ENCODE measurements around the gene ARMC9. TPM values are rescaled to one million over a fixed set of nuclear protein-coding genes. Genes with fewer than 3 reads are reported as not detected.
A peak's percentile ranks its signal among the peaks of the same experiment; 100 is the strongest.

Gene ARMC9
- total and polyA plus RNA-seq, 2 donors from 2014 or later = 7.3 to 18.2 TPM

DNA sequence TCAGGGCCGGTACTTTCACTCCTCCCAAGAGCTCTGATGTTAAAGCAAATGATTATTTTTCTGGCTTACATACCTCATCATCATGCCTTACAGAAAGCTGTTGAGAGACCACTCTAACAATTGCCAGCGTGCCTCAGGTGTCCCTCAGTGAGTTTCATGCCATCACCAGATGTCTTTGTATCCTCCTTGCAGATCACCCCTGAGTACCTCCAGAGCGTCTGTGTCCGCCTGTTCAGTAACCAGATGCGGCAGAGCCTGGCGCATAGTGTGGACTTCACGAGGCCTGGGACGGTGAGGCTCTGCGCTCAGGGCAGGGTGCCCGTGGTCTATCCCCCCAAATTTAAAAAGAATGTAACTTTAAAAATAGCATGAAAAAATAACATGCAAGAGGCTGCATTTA, 41.3 kb downstream of the ARMC9 start:
- TF ChIP-seq, protein P1, sequence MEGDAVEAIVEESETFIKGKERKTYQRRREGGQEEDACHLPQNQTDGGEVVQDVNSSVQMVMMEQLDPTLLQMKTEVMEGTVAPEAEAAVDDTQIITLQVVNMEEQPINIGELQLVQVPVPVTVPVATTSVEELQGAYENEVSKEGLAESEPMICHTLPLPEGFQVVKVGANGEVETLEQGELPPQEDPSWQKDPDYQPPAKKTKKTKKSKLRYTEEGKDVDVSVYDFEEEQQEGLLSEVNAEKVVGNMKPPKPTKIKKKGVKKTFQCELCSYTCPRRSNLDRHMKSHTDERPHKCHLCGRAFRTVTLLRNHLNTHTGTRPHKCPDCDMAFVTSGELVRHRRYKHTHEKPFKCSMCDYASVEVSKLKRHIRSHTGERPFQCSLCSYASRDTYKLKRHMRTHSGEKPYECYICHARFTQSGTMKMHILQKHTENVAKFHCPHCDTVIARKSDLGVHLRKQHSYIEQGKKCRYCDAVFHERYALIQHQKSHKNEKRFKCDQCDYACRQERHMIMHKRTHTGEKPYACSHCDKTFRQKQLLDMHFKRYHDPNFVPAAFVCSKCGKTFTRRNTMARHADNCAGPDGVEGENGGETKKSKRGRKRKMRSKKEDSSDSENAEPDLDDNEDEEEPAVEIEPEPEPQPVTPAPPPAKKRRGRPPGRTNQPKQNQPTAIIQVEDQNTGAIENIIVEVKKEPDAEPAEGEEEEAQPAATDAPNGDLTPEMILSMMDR (IDR thresholded peaks at IDR 0.05; ENCODE audit: borderline replicate concordance, extremely low read depth, insufficient read depth) = no peak
- H3K4me1 ChIP-seq (ENCODE audit: control insufficient read depth in 2 of 3, insufficient read depth in 2 of 3, low read depth in 1 of 3, low read length in 3 of 3) = no peaks in the 10 kb centered on the region
- FAIRE-seq = no peak
- H3K9me3 ChIP-seq (ENCODE audit: control insufficient read depth in 2 of 3, insufficient read depth in 1 of 3, low read length in 3 of 3) = no peaks in the 10 kb centered on the region
- H3K27me3 ChIP-seq (ENCODE audit: control insufficient read depth, insufficient read depth, low read length) = no peaks in the 10 kb centered on the region
- H3K9ac ChIP-seq (ENCODE audit: low read length in 3 of 3) = no peak overlapping the region
- intact Hi-C loops (cut with DNase I) = no loop called here
- H3K27ac ChIP-seq (ENCODE audit: low read depth in 2 of 2, low read length in 2 of 2) = no peak overlapping the region
- DNase-seq = no peak
- H3K4me3 ChIP-seq (ENCODE audit: low read length in 3 of 3) = no peak overlapping the region
- H3K36me3 ChIP-seq (ENCODE audit: control insufficient read depth in 2 of 3, insufficient read depth in 3 of 3, low read length in 3 of 3) = peaks cover 2 to 9% (median 5%) of the 10 kb centered on the region in 3 donors

DNA sequence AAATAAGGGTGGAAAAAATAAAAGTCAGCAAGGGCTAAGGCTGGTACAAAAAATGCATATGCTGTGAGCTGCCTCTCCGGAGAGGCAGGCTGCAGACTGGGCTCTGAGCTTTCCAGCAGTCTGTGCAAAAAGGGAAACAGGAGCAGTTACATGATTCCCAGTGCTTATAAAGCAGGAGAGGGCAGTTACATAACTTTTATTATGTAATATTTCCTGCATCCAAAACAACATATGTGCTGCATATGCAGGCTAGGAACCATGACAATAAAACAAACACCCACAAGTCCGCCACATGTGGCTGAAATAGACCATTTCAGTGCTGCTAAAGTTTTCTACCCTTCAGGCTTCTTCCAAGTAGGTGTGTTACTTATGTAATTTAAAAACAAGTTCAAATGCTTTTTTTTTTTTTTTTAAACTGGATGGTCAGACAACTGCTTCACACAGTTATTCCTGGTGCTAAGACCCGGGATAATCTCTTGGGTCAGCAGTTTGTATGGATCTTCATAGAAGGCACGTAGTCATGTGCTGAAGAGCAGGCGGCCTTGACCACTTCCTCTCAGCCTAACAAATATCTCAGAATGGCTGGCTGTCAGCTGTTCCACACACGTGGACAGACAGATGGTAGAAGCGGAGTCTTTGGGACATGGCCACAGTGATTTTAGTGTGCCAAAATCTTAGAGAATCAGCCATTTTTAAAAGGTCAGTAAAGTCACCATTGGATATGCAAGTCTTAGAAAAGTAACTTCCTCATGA, 43.5 kb downstream of the ARMC9 start:
- H3K36me3 ChIP-seq (ENCODE audit: control insufficient read depth in 2 of 3, insufficient read depth in 3 of 3, low read length in 3 of 3) = peaks cover 2 to 5% (median 3%) of the 10 kb centered on the region in 3 donors
- no peak overlapping the region for H3K27ac ChIP-seq (ENCODE audit: low read depth in 2 of 2, low read length in 2 of 2)
- TF ChIP-seq, protein P1 (IDR thresholded peaks at IDR 0.05; ENCODE audit: borderline replicate concordance, extremely low read depth, insufficient read depth) = no peak
- FAIRE-seq (no peak), DNase-seq (peak in 1 of 5 donors; percentile 19)
- no peaks in the 10 kb centered on the region for H3K9me3 ChIP-seq (ENCODE audit: control insufficient read depth in 2 of 3, insufficient read depth in 1 of 3, low read length in 3 of 3)
- H3K4me3 ChIP-seq (ENCODE audit: low read length in 3 of 3) = no peak overlapping the region
- H3K27me3 ChIP-seq (ENCODE audit: control insufficient read depth, insufficient read depth, low read length) = no peaks in the 10 kb centered on the region
- H3K4me1 ChIP-seq (ENCODE audit: control insufficient read depth in 2 of 3, insufficient read depth in 2 of 3, low read depth in 1 of 3, low read length in 3 of 3) = no peaks in the 10 kb centered on the region
- intact Hi-C loops (cut with DNase I) = no loop called here
- H3K9ac ChIP-seq (ENCODE audit: low read length in 3 of 3) = no peak overlapping the region

DNA sequence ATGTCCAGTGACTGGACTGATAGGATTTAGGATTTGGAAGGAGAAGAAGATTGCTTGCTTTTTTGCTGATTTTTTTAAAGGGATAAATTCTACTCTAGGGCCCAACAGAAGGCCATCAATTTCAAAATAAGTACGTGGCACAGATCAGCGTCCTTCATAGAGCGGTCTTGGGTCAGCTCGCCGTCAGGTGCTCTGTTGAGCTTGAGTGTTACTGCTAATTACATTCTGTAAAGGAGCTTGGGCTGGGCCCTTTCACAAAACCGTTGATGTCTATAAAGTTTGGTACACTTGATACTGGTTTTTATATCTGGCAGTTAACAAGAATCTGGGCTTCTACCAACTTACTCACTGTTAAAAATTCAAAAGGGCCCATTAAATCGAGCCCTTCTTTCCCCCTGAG, 45.4 kb downstream of the ARMC9 start:
- Histone ChIP-seq H3K9me3 (ENCODE audit: control insufficient read depth in 2 of 3, insufficient read depth in 1 of 3, low read length in 3 of 3) (no peaks in the 10 kb centered on the region), H3K36me3 (ENCODE audit: control insufficient read depth in 2 of 3, insufficient read depth in 3 of 3, low read length in 3 of 3) (peaks cover 2 to 5% (median 3%) of the 10 kb centered on the region in 3 donors), H3K4me3 (ENCODE audit: low read length in 3 of 3) (no peak overlapping the region), H3K9ac (ENCODE audit: low read length in 3 of 3) (no peak overlapping the region), H3K4me1 (ENCODE audit: control insufficient read depth in 2 of 3, insufficient read depth in 2 of 3, low read depth in 1 of 3, low read length in 3 of 3) (no peaks in the 10 kb centered on the region), H3K27me3 (ENCODE audit: control insufficient read depth, insufficient read depth, low read length) (no peaks in the 10 kb centered on the region), H3K27ac (ENCODE audit: low read depth in 2 of 2, low read length in 2 of 2) (no peak overlapping the region)
- DNase-seq (peak in 2 of 5 donors; percentile 34 to 43), FAIRE-seq (no peak)
- intact Hi-C loops (cut with DNase I) = no loop called here
- TF ChIP-seq, protein P1 (IDR thresholded peaks at IDR 0.05; ENCODE audit: borderline replicate concordance, extremely low read depth, insufficient read depth) = no peak
